SK-N-SH treated with all-trans-retinoic acid at 6 μM for 48 hours (cell line): ENCODE results near the gene ACTN4.

ENCODE experiments used
- ATAC-seq: fragments of 200-7000 bp; cut with Tn5 transposase; 3 replicates; pipeline ENCODE4 v1.9.1; 2020; ENCODE audit warnings: mild to moderate bottlenecking, moderate library complexity
- ARNTL ChIP-seq: fragments of 450-650 bp; formaldehyde crosslinking; IDR thresholded peaks from 2 replicates; pipeline ENCODE4 v1.5.0; 2020; ENCODE audit warnings: low read depth, mild to moderate bottlenecking, moderate library complexity, borderline replicate concordance
- BACH2 ChIP-seq: fragments of 250-450 bp; sonication (Bioruptor Pico); IDR thresholded peaks from 2 replicates; pipeline ENCODE4 v1.9.0; 2021; ENCODE audit warnings: mild to moderate bottlenecking, borderline replicate concordance
- CREB5 ChIP-seq: fragments of 250-450 bp; sonication (Bioruptor Pico); IDR thresholded peaks from 2 replicates; pipeline ENCODE4 v1.5.1; 2020; ENCODE audit warnings: low read depth, mild to moderate bottlenecking, moderate library complexity
- CSDC2 ChIP-seq: fragments of 250-450 bp; sonication (Bioruptor Pico); IDR thresholded peaks from 2 replicates; pipeline ENCODE4 v1.5.0; 2020; ENCODE audit warnings: mild to moderate bottlenecking, moderate library complexity
- CSRNP3 ChIP-seq: fragments of 250-450 bp; sonication (Bioruptor Pico); IDR thresholded peaks from 2 replicates; pipeline ENCODE4 v1.5.1; 2021; ENCODE audit warnings: mild to moderate bottlenecking, moderate library complexity
- ISL1 ChIP-seq: fragments of 250-450 bp; sonication (Bioruptor Pico); IDR thresholded peaks from 2 replicates; pipeline ENCODE4 v2.1.2; 2022; ENCODE audit warnings: mild to moderate bottlenecking, moderate library complexity
- OSR1 ChIP-seq: fragments of 250-450 bp; sonication (Bioruptor Pico); IDR thresholded peaks from 2 replicates; pipeline ENCODE4 v1.8.0; 2022; ENCODE audit warnings: moderate library complexity, mild to moderate bottlenecking, inconsistent platforms
- POU6F1 ChIP-seq: fragments of 250-450 bp; sonication (Bioruptor Pico); IDR thresholded peaks from 2 replicates; pipeline ENCODE4 v1.8.0; 2021; ENCODE audit warnings: low read depth, mild to moderate bottlenecking, moderate library complexity, borderline replicate concordance
- PPARA ChIP-seq: fragments of 250-450 bp; sonication (Bioruptor Pico); IDR thresholded peaks from 2 replicates; pipeline ENCODE4 v1.5.0; 2020; ENCODE audit warnings: mild to moderate bottlenecking, borderline replicate concordance
- RARB ChIP-seq: fragments of 250-450 bp; sonication (Bioruptor Pico); IDR thresholded peaks from 2 replicates; pipeline ENCODE4 v1.8.0; 2021; ENCODE audit warnings: mild to moderate bottlenecking, moderate library complexity
- SNAI2 ChIP-seq: fragments of 250-450 bp; sonication (Bioruptor Pico); IDR thresholded peaks from 2 replicates; pipeline ENCODE4 v1.5.0; 2020; ENCODE audit warnings: mild to moderate bottlenecking, moderate library complexity
- TCF4 ChIP-seq: fragments of 250-450 bp; sonication (Bioruptor Pico); IDR thresholded peaks from 2 replicates; pipeline ENCODE4 v1.8.0; 2021; ENCODE audit warnings: mild to moderate bottlenecking, moderate library complexity, borderline replicate concordance
- TOX ChIP-seq: fragments of 250-450 bp; sonication (Bioruptor Pico); IDR thresholded peaks from 2 replicates; pipeline ENCODE4 v1.8.0; 2021; ENCODE audit warnings: mild to moderate bottlenecking, moderate library complexity, borderline replicate concordance
- TSHZ2 ChIP-seq: fragments of 250-450 bp; sonication (Bioruptor Pico); IDR thresholded peaks from 2 replicates; pipeline ENCODE4 v1.5.0; 2020; ENCODE audit warnings: mild to moderate bottlenecking, moderate library complexity
- ZC3H10 ChIP-seq: fragments of 250-450 bp; sonication (Bioruptor Pico); IDR thresholded peaks from 2 replicates; pipeline ENCODE4 v1.5.1; 2021; ENCODE audit warnings: mild to moderate bottlenecking, moderate library complexity
- ZFP3 ChIP-seq: fragments of 250-450 bp; sonication (Bioruptor Pico); IDR thresholded peaks from 2 replicates; pipeline ENCODE4 v1.5.0; 2020; ENCODE audit warnings: mild to moderate bottlenecking, moderate library complexity
- ZFP30 ChIP-seq: fragments of 450-650 bp; formaldehyde crosslinking; IDR thresholded peaks from 2 replicates; pipeline ENCODE4 v1.5.0; 2022; ENCODE audit warnings: mild to moderate bottlenecking, moderate library complexity
- ZNF565 ChIP-seq: fragments of 450-650 bp; formaldehyde crosslinking; conservative IDR thresholded peaks from 2 replicates; pipeline ENCODE4 v1.5.0; 2020; ENCODE audit warnings: low read depth, mild to moderate bottlenecking, moderate library complexity
- ZNF70 ChIP-seq: fragments of 450-650 bp; formaldehyde crosslinking; IDR thresholded peaks from 2 replicates; pipeline ENCODE4 v1.5.0; 2020; ENCODE audit warnings: mild to moderate bottlenecking, moderate library complexity

ACTN4 gene

GRCh38 chr19:38696729-38697055 is 49.2 kb downstream of the ACTN4 start:
- ATAC-seq, result no peak
- no peak for TF ChIP-seq ZC3H10 (CRISPR knock-in tag)
- TF ChIP-seq TCF4 (CRISPR knock-in tag), result no peak
- no peak for TF ChIP-seq CSRNP3 (CRISPR knock-in tag)
- no peak for TF ChIP-seq BACH2 (CRISPR knock-in tag)
- TF ChIP-seq ZNF70, result no peak
- no peak for TF ChIP-seq CREB5 (CRISPR knock-in tag)
- TF ChIP-seq ZFP3, result no peak
- TF ChIP-seq TOX (CRISPR knock-in tag), result no peak
- no peak for TF ChIP-seq ISL1 (CRISPR knock-in tag)
- TF ChIP-seq CSDC2 (CRISPR knock-in tag), result no peak
- no peak for TF ChIP-seq ZNF565
- no peak for TF ChIP-seq POU6F1 (CRISPR knock-in tag)

- TF ChIP-seq RARB (CRISPR knock-in tag) (no peak), CREB5 (CRISPR knock-in tag) (no peak), ZFP30 (CRISPR knock-in tag) (no peak), ZC3H10 (CRISPR knock-in tag) (no peak), ZNF70 (no peak), ZFP3 (no peak), ARNTL (CRISPR knock-in tag) (no peak), PPARA (no peak), CSRNP3 (CRISPR knock-in tag) (no peak), TOX (CRISPR knock-in tag) (no peak)
- no peak for ATAC-seq
These were observed 49.7 kb downstream of the ACTN4 start for GRCh38 chr19:38697197-38697596.

GRCh38 chr19:38697641-38698071 is 50.2 kb downstream of the ACTN4 start:
- ATAC-seq, result no peak
- TF ChIP-seq ZNF70 (no peak), OSR1 (CRISPR knock-in tag) (no peak), SNAI2 (CRISPR knock-in tag) (no peak), CSDC2 (CRISPR knock-in tag) (no peak), BACH2 (CRISPR knock-in tag) (no peak), ZC3H10 (CRISPR knock-in tag) (no peak), ZFP3 (no peak), ZNF565 (no peak), RARB (CRISPR knock-in tag) (no peak), ISL1 (CRISPR knock-in tag) (no peak), CREB5 (CRISPR knock-in tag) (no peak), TSHZ2 (no peak), POU6F1 (CRISPR knock-in tag) (no peak)
